GM12875 (cell line): ENCODE data around the gene FOXO6.

ENCODE experiments used
- H3K4me3 ChIP-seq: one replicate; pipeline ENCODE4 v1.5.1; 2011; ENCODE audit warnings: low read depth, low read length, control low read depth
- CTCF ChIP-seq: IDR thresholded peaks from 2 replicates; pipeline ENCODE4 v1.5.1; 2011; ENCODE audit warnings: low read depth, mild to moderate bottlenecking, control low read depth, inconsistent platforms, low read length, moderate library complexity, borderline replicate concordance; ENCODE audit not compliant: insufficient read depth

The FOXO6 gene

DNA sequence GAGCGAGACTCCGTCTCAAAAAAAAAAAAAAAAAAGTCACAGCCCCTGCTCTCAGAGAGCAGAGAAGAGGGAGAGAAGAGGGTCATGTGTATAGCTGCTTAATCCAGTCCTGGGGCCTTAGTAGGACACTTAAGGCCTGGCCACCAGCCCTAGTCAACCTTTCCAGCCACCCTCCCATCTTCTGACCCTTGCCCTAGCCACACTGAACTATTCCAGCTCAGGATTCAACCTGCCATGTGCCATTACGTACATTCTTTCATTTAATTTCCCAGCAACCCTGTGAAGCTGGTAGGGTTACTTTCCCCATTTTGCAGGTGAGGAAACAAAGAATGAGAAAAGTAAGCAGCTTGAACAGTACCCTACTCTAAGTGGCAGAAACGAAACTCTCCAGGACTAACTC, 9.0 kb downstream of the FOXO6 start:
- no peak for TF ChIP-seq CTCF
- H3K4me3 ChIP-seq = no peak overlapping the region

GRCh38 chr1:41370756-41371420, 9.7 kb downstream of the FOXO6 start:
- TF ChIP-seq CTCF = no peak

DNA sequence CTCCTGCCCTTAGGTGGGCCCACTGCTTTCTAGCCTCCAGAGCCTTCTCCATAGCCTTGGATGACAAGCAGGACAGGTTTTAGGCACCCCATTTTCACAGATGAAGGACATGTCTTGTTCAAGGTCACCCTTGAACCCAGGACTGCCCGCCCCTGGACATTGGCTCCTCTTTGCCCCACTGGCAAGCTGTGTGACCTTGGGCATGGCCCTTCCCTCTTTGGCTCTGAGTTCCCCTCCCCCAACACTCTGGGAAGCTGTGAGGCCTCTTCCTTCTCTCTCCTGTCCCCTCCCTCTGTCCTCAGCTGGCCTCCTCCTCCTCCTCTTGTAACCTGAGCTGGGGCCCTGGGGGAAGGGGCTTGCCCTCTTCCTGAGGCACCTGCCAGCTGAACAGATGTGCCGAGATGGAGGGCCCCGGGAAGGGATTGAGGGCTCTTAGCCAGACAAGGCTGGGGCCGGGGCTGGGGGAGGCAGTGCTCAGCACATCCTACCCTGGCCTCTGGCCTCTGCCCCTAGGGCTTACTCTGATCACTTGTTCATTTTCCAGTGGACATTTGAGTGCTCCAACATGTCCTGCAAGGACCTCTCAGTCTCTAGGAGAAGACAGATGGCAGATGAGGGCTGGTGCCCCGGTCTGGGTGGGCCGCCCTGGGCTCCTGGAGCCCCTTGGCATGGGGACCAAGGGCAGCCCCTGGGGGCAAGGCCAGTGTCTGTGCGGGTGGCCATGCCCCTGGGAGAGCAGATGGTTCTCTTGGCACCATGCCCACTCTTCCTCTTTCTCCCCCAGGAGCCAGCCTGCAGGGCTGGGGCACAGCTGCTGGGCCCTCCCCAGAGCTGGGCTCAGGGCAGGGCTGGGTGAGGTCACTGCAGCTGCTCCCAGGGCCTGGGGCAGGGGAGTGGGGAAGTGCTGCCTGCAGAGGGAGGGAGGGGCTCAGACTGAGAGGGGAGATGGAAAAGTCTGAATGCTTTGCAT, 10.7 kb downstream of the FOXO6 start:
- no peak overlapping the region for H3K4me3 ChIP-seq
- no peak for TF ChIP-seq CTCF

More at GRCh38 chr1:41370756-41371420, 9.7 kb downstream of the FOXO6 start:
- H3K4me3 ChIP-seq = no peak overlapping the region

DNA sequence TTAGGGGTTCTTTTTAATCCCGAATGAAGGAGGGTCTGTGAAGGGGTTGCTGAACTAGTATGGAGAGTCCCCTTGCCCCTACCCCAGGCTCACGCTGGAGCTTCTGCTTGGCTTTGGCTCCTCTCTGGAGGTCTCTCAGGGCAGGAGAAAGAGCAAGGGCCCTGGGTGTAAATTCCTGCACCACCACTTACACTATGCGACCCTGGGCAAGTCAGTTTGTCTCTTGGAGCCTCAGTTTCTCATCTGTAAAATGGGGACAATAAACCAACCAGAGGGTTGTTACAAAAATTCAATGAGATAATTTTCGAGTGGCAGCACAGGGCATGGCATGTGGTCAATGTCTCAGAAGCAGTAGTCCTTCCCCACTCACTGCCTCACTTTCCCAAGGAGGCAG, 11.4 kb downstream of the FOXO6 start:
- no peak overlapping the region for H3K4me3 ChIP-seq
- TF ChIP-seq CTCF = no peak

DNA sequence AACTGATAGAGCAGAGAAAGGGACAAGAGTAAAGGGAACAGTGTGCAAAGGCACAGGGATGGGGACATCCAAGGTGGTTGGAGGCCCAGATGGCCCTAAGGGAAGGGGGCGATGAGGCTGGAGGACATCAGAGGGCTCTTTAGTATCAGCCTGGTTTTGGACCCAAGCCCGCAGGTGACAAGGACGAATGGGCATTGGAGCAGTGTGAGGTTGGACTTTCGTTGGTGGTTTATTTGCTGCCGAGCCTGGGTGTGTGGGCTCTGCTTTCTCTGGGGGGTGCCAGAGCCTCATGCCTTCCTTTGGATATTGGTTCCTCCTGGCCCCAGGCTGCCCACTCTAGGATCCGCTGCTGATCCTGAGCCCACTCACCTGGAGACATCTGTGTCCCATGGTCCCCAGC, 12.1 kb downstream of the FOXO6 start:
- no peak for TF ChIP-seq CTCF
- no peak overlapping the region for H3K4me3 ChIP-seq

DNA sequence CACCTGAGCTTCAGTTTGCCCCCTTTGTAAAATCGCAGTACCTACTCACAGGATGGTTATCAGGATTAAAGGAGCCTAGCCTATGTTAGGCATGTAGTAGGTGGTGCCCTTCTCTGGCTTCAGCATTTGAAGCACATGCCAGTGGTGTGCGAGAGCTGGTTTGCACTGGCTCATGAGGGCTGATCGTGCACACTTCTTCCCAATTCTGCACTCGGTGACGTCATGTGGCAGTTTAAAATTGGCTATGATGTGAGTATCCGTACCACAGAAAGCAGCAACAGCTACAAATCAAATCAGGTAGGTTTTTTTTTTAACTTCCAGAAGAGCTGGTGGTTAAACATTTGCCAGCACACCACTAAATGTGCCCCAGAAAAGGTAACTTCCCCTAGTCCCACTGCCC, 13.5 kb downstream of the FOXO6 start:
- TF ChIP-seq CTCF = no peak
- H3K4me3 ChIP-seq = no peak overlapping the region
